HepG2 (cell line): ENCODE results near the gene SEC61B.

Source experiments
- KDM5B ChIP-seq: sonication (generic); formaldehyde crosslinking; IDR thresholded peaks from 2 replicates; pipeline ENCODE4 v1.4.0; 2020; ENCODE audit warnings: missing genetic modification reagents, mild to moderate bottlenecking, borderline replicate concordance
- MXD3 ChIP-seq: IDR thresholded peaks from 2 replicates; pipeline ENCODE4 v1.6.1; 2016; ENCODE audit warnings: mild to moderate bottlenecking, missing biosample characterization, missing genetic modification reagents
- NR3C1 ChIP-seq: sonication (generic); formaldehyde crosslinking; IDR thresholded peaks from 2 replicates; pipeline ENCODE4 v1.4.0; 2020; ENCODE audit warnings: missing genetic modification reagents
- POLR2AphosphoS5 ChIP-seq: IDR thresholded peaks from 2 replicates; pipeline ENCODE4 v1.6.1; 2012; ENCODE audit warnings: low read depth, low read length

GRCh38 chr9:99239341-99240060 lies 17.4 kb downstream of the SEC61B start:
- no peak for TF ChIP-seq NR3C1 (CRISPR knock-in tag)
- TF ChIP-seq POLR2AphosphoS5: no peak
- TF ChIP-seq KDM5B (CRISPR knock-in tag): no peak
- TF ChIP-seq MXD3 (CRISPR knock-in tag): no peak
